Endothelial cell of umbilical vein (primary cell): ENCODE measurements around the gene LILRB5. TPM values are rescaled to one million over a fixed set of nuclear protein-coding genes. Genes with fewer than 3 reads are reported as not detected.
"Not testable (repeated sequence)": the region's sequence is repeated elsewhere in the genome, so short reads cannot be mapped to it uniquely, and the experiment has no call there.

ENCODE experiments used
- BruUV-seq: library from RNA; stranded (reverse); fragments of 400-500 nt; replicated peaks from 2 replicates; lab custom pipeline; 2021; lab: Mats Ljungman, UMichigan
- CTCF ChIA-PET: fragments of 300-600, 350-600 bp; sonication (Branson Sonifier 250); formaldehyde crosslinking; loops from one replicate; lab custom pipeline; 2021; ENCODE audit warnings: antibody characterized with exemption, inconsistent platforms; lab: Charles Lee
- POLR2A ChIA-PET: fragments of 300-600, 350-600 bp; sonication (Branson Sonifier 250); formaldehyde crosslinking; loops from one replicate; lab custom pipeline; 2021; ENCODE audit warnings: antibody characterized with exemption, inconsistent platforms; lab: Charles Lee
- DNase-seq: peaks from one replicate; pipeline ENCODE4 v3.0.0-alpha.2; 2011; ENCODE audit warnings: low read depth, low spot score
- FAIRE-seq: peaks from 2 replicates; lab custom pipeline; 2011; peaks lifted over from hg19 to GRCh38; lab: Jason Lieb, UNC
- H2AFZ ChIP-seq: 2 replicates; pipeline ENCODE4 v1.6.0; 2012; ENCODE audit warnings: low read depth, low read length, control low read depth, inconsistent platforms
- H3K27ac ChIP-seq: 2 replicates; pipeline ENCODE4 v1.5.1; 2011; ENCODE audit warnings: low read depth, mild to moderate bottlenecking, control low read depth, low read length, moderate library complexity; ENCODE audit not compliant: insufficient read depth
- H3K27me3 ChIP-seq, 2 experiments: 2 replicates each; pipeline versions ENCODE4 v1.6.0 to v1.6.1; 2011; ENCODE audit warnings: low read length in 2 of 2, mixed read lengths in 1 of 2; ENCODE audit not compliant: control insufficient read depth in 2 of 2, insufficient read depth in 2 of 2
- H3K36me3 ChIP-seq, 2 experiments: 2 replicates in 1 of 2; 3 replicates in 1 of 2; pipeline ENCODE4 v1.5.1; 2011; ENCODE audit warnings: low read length in 2 of 2, mild to moderate bottlenecking in 1 of 2, moderate library complexity in 1 of 2; ENCODE audit not compliant: control insufficient read depth in 2 of 2, insufficient read depth in 2 of 2; ENCODE audit errors: extremely low read depth in 1 of 2
- H3K4me1 ChIP-seq: 3 replicates; pipeline ENCODE4 v1.5.1; 2011; ENCODE audit warnings: mild to moderate bottlenecking, low read length; ENCODE audit not compliant: control insufficient read depth, insufficient read depth; ENCODE audit errors: extremely low read depth
- H3K4me2 ChIP-seq: 2 replicates; pipeline ENCODE4 v1.6.1; 2011; ENCODE audit warnings: low read length, control low read depth, mixed read lengths; ENCODE audit not compliant: insufficient read depth
- H3K4me3 ChIP-seq, 3 experiments: fragments of 200-600 bp in 1 of 3; sonication (generic), shearing (Covaris generic) in 1 of 3; replicated peaks in 1 of 3; 2 replicates each; pipeline ENCODE4 v1.5.1; 2011 to 2016; ENCODE audit warnings: control low read depth in 3 of 3, low read length in 3 of 3, mild to moderate bottlenecking in 2 of 3, inconsistent platforms in 1 of 3, low read depth in 1 of 3, moderate library complexity in 1 of 3; ENCODE audit not compliant: insufficient read depth in 1 of 3
- H3K79me2 ChIP-seq: 2 replicates; pipeline ENCODE4 v1.6.0; 2012; ENCODE audit warnings: low read length, inconsistent platforms; ENCODE audit not compliant: control insufficient read depth, insufficient read depth
- H3K9ac ChIP-seq: replicated peaks from 2 replicates; pipeline ENCODE3; 2011; ENCODE audit warnings: low read length, control low read depth; ENCODE audit not compliant: insufficient read depth; ENCODE audit errors: extremely low read depth
- H3K9me1 ChIP-seq: replicated peaks from 3 replicates; pipeline ENCODE4 v1.6.0; 2011; ENCODE audit warnings: mild to moderate bottlenecking, low read length; ENCODE audit not compliant: control insufficient read depth, insufficient read depth; ENCODE audit errors: extremely low read depth
- H3K9me3 ChIP-seq: replicated peaks from 2 replicates; pipeline ENCODE4 v1.5.1; 2012; ENCODE audit warnings: low read length, inconsistent platforms; ENCODE audit not compliant: control insufficient read depth, insufficient read depth
- H4K20me1 ChIP-seq: replicated peaks from 2 replicates; pipeline ENCODE3; 2011; ENCODE audit warnings: mild to moderate bottlenecking, low read length; ENCODE audit not compliant: control insufficient read depth, insufficient read depth; ENCODE audit errors: extremely low read depth
- dilution Hi-C: fragments of 300-500 bp; cut with MboI; formaldehyde crosslinking; loops from one replicate; pipeline ENCODE4 v1.15.0; 2019; ENCODE audit warnings: low sequenced_read_pairs; ENCODE audit not compliant: extremely low pct_ligation_motif_present
- intact Hi-C: fragments of 100-400 bp; cut with micrococcal nuclease; formaldehyde crosslinking; loops from one replicate; pipeline ENCODE4 v1.10.0; 2022
- polyA plus RNA-seq, 4 experiments: library from polyadenylated mRNA; depleted of rRNA in 3 of 4; stranded (reverse) in 3 of 4; unstranded in 1 of 4; fragments of >200 nt; gene quantifications; 2 replicates each; pipeline versions ENCODE4 v1.2.1 to v1.2.3, GENCODE V29; 2011 to 2012; ENCODE audit warnings: missing spikeins in 1 of 4
- total RNA-seq: library from RNA; stranded (reverse); gene quantifications from 2 replicates; pipeline ENCODE4 v1.2.3, GENCODE V29; 2021

LILRB5 gene
- total and polyA plus RNA-seq, 2 donors (not counting 3 experiments of a cell fraction or from before 2014, with no cell fraction given) = not detected

DNA sequence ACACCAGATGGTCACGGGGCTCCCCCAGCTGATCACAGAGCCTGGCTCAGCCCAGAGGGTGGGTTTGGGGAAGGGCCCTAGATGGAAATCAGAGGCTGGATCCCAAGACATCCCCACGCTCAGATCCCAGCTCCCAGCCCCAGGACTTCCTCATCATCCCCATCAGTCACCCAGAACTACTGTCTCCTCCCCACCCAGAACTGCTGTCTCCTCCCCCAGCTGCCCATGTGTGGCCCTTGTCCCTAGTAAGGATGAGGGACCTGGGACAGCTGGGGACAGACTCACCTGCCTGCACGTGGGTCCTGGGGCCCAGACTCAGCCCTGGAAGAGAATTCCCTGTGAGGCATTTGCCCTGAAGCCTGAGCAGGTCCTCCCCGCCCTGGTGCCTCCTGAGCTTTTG is 14.8 kb downstream of the LILRB5 start:
- POLR2A ChIA-PET, H3K36me3 ChIP-seq, H3K4me2 ChIP-seq, intact Hi-C loops, H2AFZ ChIP-seq, DNase-seq, H3K27me3 ChIP-seq, H3K79me2 ChIP-seq, H3K9me3 ChIP-seq, FAIRE-seq, BruUV-seq, dilution Hi-C loops, H3K27ac ChIP-seq, CTCF ChIA-PET, H3K4me3 ChIP-seq, H3K9me1 ChIP-seq, H4K20me1 ChIP-seq, H3K4me1 ChIP-seq, H3K9ac ChIP-seq: not testable (repeated sequence)

DNA sequence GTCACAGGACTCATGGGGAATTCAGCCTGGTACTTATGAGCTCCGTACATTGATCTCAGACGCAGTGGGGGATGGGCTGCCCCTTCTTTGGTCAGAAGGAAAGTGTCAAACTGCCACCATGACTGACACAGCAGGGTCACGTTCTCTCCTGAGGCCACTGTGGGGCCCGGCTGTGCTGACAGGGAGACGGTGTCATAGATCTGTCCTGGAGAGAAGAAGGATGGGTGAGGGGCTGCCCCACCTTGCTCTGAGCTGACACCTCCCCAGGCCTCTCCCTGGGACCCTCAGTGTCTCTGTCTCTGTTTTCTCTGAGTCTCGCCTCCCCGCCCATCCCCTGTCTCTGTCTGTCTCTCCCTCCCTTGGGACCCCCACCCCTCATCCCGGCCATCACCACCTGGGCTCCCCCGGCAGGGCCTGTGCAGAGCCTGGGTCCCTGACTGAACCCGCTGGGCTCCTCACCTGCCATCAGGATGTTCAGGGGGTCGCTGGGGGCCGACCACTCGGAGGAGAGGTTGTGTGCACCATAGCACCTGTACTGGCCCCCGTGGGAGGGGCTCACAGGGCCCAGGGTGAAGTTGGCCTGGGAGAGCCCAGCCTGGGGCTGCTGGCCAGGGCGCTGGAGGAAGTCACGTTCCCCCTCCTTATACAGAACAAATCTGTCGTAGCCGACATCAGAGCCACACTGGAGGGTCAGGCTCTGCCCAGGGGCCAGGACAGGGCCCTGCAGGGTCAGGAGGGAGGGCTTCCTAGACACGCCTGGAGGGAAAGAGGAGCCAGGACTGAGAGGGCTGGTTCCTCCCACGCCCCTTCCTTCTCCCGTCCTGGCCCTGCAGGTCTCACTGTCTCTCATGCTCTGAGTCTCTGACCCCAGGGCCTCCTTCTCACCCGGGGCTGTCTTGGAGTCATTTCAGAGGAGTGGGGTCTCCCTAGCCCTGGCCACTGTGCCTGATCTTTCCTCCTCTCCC is 16.4 kb downstream of the LILRB5 start:
- H3K4me1 ChIP-seq, H3K27ac ChIP-seq, H3K79me2 ChIP-seq, H3K9me1 ChIP-seq, H3K4me3 ChIP-seq, H2AFZ ChIP-seq, dilution Hi-C loops, BruUV-seq, H4K20me1 ChIP-seq, H3K9ac ChIP-seq, POLR2A ChIA-PET, H3K4me2 ChIP-seq, H3K9me3 ChIP-seq, H3K36me3 ChIP-seq, DNase-seq, H3K27me3 ChIP-seq, CTCF ChIA-PET: not testable (repeated sequence)
- intact Hi-C loops = loop anchor here (2.0 kb wide), 1 partner anchor 18 kb away; the partner anchor contains the start of gene LILRB3
- FAIRE-seq = peak; percentile 48

GRCh38 chr19:54239491-54240371 is 17.3 kb downstream of the LILRB5 start:
- H3K4me3 ChIP-seq, H3K27ac ChIP-seq, H3K4me2 ChIP-seq, H2AFZ ChIP-seq, dilution Hi-C loops, FAIRE-seq, POLR2A ChIA-PET, H3K9me1 ChIP-seq, H3K4me1 ChIP-seq, H3K36me3 ChIP-seq, BruUV-seq, H3K9ac ChIP-seq, H3K79me2 ChIP-seq, DNase-seq, H4K20me1 ChIP-seq, CTCF ChIA-PET, H3K9me3 ChIP-seq: not testable (repeated sequence)
- peaks cover 0 to 11% of the 10 kb centered on the region in 2 experiments for H3K27me3 ChIP-seq
- intact Hi-C loops = loop anchor here (2.0 kb wide), 1 partner anchor 17 kb away; the partner anchor contains the start of gene LILRB3
